HepG2 (cell line): ENCODE measurements around the gene DHRS7. TPM values are rescaled to one million over a fixed set of nuclear protein-coding genes. Genes with fewer than 3 reads are reported as not detected.

ENCODE experiments used
- EED ChIP-seq: sonication (generic); formaldehyde crosslinking; IDR thresholded peaks from 2 replicates; pipeline ENCODE4 v1.5.0; 2020; ENCODE audit warnings: mild to moderate bottlenecking, missing genetic modification reagents
- FOXC1 ChIP-seq: sonication (generic); formaldehyde crosslinking; IDR thresholded peaks from 2 replicates; pipeline ENCODE4 v1.8.0; 2022; ENCODE audit warnings: mild to moderate bottlenecking, missing genetic modification reagents, borderline replicate concordance
- GLI4 ChIP-seq: sonication (generic); formaldehyde crosslinking; IDR thresholded peaks from 2 replicates; pipeline ENCODE4 v1.5.1; 2020; ENCODE audit warnings: missing genetic modification reagents, mild to moderate bottlenecking, moderate library complexity, borderline replicate concordance
- HMG20A ChIP-seq: IDR thresholded peaks from 2 replicates; pipeline ENCODE4 v1.6.1; 2016; ENCODE audit warnings: borderline replicate concordance
- IKZF4 ChIP-seq: sonication (generic); formaldehyde crosslinking; IDR thresholded peaks from 2 replicates; pipeline ENCODE4 v1.5.1; 2020; ENCODE audit warnings: borderline replicate concordance, mild to moderate bottlenecking, low read depth, missing genetic modification reagents; ENCODE audit errors: not compliant biosample characterization
- KAT7 ChIP-seq: IDR thresholded peaks from 2 replicates; pipeline ENCODE4 v1.6.1; 2018; ENCODE audit warnings: borderline replicate concordance, missing compliant biosample characterization
- MED1 ChIP-seq: sonication (generic); formaldehyde crosslinking; IDR thresholded peaks from 2 replicates; pipeline ENCODE4 v1.4.0; 2020; ENCODE audit warnings: missing genetic modification reagents
- MIXL1 ChIP-seq: IDR thresholded peaks from 2 replicates; pipeline ENCODE4 v1.6.1; 2016
- MTF2 ChIP-seq: sonication (generic); formaldehyde crosslinking; IDR thresholded peaks from 2 replicates; pipeline ENCODE4 v1.5.0; 2020; ENCODE audit warnings: missing genetic modification reagents, borderline replicate concordance
- MYNN ChIP-seq: sonication (generic); formaldehyde crosslinking; IDR thresholded peaks from 2 replicates; pipeline ENCODE4 v1.4.0; 2020; ENCODE audit warnings: mild to moderate bottlenecking, low read depth, missing genetic modification reagents
- PHB2 ChIP-seq: fragments of 450-650 bp; IDR thresholded peaks from 2 replicates; pipeline ENCODE4 v1.6.1; 2018; ENCODE audit not compliant: partially characterized antibody
- POLR2AphosphoS5 ChIP-seq: IDR thresholded peaks from 2 replicates; pipeline ENCODE4 v1.6.1; 2012; ENCODE audit warnings: low read depth, low read length
- RNF2 ChIP-seq: fragments of 450-650 bp; conservative IDR thresholded peaks from 2 replicates; pipeline ENCODE4 v1.6.1; 2016; ENCODE audit warnings: low read depth
- SALL2 ChIP-seq: sonication (generic); formaldehyde crosslinking; IDR thresholded peaks from 2 replicates; pipeline ENCODE4 v1.8.1; 2023; ENCODE audit warnings: mild to moderate bottlenecking, missing genetic modification reagents, inconsistent platforms
- SOX13 ChIP-seq, 3 experiments: fragments of 450-650 bp in 1 of 3; sonication (generic) in 1 of 3; formaldehyde crosslinking in 1 of 3; IDR thresholded peaks in 2 of 3; conservative IDR thresholded peaks in 1 of 3; 2 replicates each; pipeline versions ENCODE4 v1.5.0 to v1.6.1; 2016 to 2020; ENCODE audit warnings: antibody characterized with exemption in 1 of 3, mild to moderate bottlenecking in 1 of 3, missing compliant biosample characterization in 1 of 3, missing genetic modification reagents in 1 of 3, moderate library complexity in 1 of 3
- SRY ChIP-seq: sonication (generic); formaldehyde crosslinking; IDR thresholded peaks from 2 replicates; pipeline ENCODE4 v1.8.0; 2022; ENCODE audit warnings: mild to moderate bottlenecking, missing genetic modification reagents
- TAF1 ChIP-seq: sonication (generic); formaldehyde crosslinking; IDR thresholded peaks from 2 replicates; pipeline ENCODE4 v1.4.0; 2020; ENCODE audit warnings: missing genetic modification reagents
- ZBTB8A ChIP-seq: sonication (generic); formaldehyde crosslinking; IDR thresholded peaks from 2 replicates; pipeline ENCODE4 v1.4.0; 2020; ENCODE audit warnings: mild to moderate bottlenecking, low read depth, missing genetic modification reagents, borderline replicate concordance
- ZC3H4 ChIP-seq: sonication (generic); formaldehyde crosslinking; IDR thresholded peaks from 2 replicates; pipeline ENCODE4 v1.4.0; 2020; ENCODE audit warnings: missing genetic modification reagents, borderline replicate concordance
- ZFAT ChIP-seq: sonication (generic); formaldehyde crosslinking; conservative IDR thresholded peaks from 2 replicates; pipeline ENCODE4 v1.8.1; 2023; ENCODE audit warnings: missing genetic modification reagents, inconsistent platforms
- ZNF230 ChIP-seq: sonication (generic); formaldehyde crosslinking; IDR thresholded peaks from 2 replicates; pipeline ENCODE4 v1.4.0; 2020; ENCODE audit warnings: mild to moderate bottlenecking, missing genetic modification reagents
- ZNF33B ChIP-seq: sonication (generic); formaldehyde crosslinking; IDR thresholded peaks from 2 replicates; pipeline ENCODE4 v1.5.1; 2020; ENCODE audit warnings: mild to moderate bottlenecking, missing genetic modification reagents
- ZNF687 ChIP-seq: sonication (generic); formaldehyde crosslinking; IDR thresholded peaks from 2 replicates; pipeline ENCODE4 v1.5.1; 2020; ENCODE audit warnings: mild to moderate bottlenecking, missing genetic modification reagents, moderate library complexity
- polyA plus RNA-seq, 8 experiments: library from polyadenylated mRNA; depleted of rRNA in 3 of 8; stranded (reverse) in 7 of 8; unstranded in 1 of 8; fragments of >200 nt; fragmentation: Illumina TruSeq in 4 of 8; extraction: Trizol in 4 of 8; gene quantifications; 2 replicates each; pipeline versions ENCODE4 v1.2.1 to v1.2.3, GENCODE V29; 2011 to 2016; ENCODE audit warnings: low read depth in 4 of 8, missing spikeins in 1 of 8, mixed read lengths in 1 of 8; ENCODE audit not compliant: insufficient read depth in 1 of 8
- total RNA-seq, 5 experiments: library from RNA; depleted of rRNA; stranded (reverse); fragments of >200 nt; fragmentation: Illumina TruSeq; extraction: Trizol; gene quantifications; 2 replicates each; pipeline ENCODE4 v1.2.3, GENCODE V29; 2016; ENCODE audit warnings: low read depth in 1 of 5
- TF ChIP-seq, protein P1 (sequence below): sonication (generic); formaldehyde crosslinking; IDR thresholded peaks from 2 replicates; pipeline ENCODE4 v1.5.1; 2020; ENCODE audit warnings: missing genetic modification reagents, mild to moderate bottlenecking, borderline replicate concordance

The DHRS7 gene
- total and polyA plus RNA-seq, 2 of the 13 experiments (the other 11 are each of a cell fraction or from before 2014, with no cell fraction given), result 20.8 to 44.4 TPM

DNA sequence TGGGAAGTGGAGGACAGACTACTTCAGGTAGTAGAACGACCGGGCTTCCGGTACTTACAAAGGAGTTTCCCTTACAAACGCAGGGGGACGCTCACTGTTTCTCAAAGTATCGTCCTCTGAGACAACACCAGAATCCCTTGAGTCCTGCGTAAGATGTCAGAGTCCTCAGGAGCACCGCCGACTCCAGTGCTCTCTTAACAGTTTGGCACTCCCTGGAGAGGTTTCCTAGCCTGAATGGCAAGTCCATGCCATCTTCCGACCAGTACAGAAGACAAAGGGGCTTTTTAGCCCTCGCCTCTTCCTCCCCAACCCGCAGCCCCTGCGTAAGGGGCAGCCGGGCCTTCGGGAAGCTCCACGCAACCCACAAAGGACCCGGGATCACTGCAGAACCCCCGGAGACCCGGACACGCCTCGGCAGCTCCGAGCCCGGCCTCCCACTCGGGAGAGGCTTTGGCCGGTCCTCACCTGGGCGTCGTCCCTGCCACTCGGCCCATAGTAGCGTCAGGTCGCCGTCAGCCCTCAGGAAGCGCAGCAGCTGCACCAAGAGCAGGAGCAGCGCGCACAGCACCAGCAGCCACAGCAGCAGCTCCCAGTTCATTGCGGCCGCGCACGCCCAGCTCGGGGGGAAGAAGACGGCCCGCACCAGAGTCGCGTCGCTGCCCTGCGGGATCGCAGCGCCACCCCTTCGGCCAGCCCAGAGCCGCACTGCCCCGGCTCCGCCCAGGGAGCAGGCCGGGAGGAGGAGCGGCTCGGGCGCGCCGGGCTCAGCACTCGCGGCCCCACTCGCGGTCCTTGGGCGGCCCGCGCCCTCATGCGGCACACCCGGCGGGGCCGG, at the start of gene DHRS7 (continued):
- peak; percentile 82; the same call in 1 of the 2 replicates for TF ChIP-seq FOXC1
- peak; percentile 91 for TF ChIP-seq KAT7 (CRISPR knock-in tag)
- TF ChIP-seq SALL2, result peak; percentile 78; the same call in 1 of the 2 replicates
- TF ChIP-seq ZC3H4, result no peak
- TF ChIP-seq MED1 (CRISPR knock-in tag), result peak; percentile 55
- peak; percentile 50; the same call in 1 of the 2 replicates for TF ChIP-seq ZNF230 (CRISPR knock-in tag)
- TF ChIP-seq ZFAT (CRISPR knock-in tag), result no peak
- TF ChIP-seq POLR2AphosphoS5, result peak; percentile 57
- peak; percentile 76 for TF ChIP-seq SRY (CRISPR knock-in tag)
- TF ChIP-seq ZNF687 (CRISPR knock-in tag), result peak; percentile 93
- TF ChIP-seq MIXL1 (CRISPR knock-in tag), result 0 out of 2 replicates have a peak, but pooled peaks have one; percentile 15
- TF ChIP-seq, protein P1, sequence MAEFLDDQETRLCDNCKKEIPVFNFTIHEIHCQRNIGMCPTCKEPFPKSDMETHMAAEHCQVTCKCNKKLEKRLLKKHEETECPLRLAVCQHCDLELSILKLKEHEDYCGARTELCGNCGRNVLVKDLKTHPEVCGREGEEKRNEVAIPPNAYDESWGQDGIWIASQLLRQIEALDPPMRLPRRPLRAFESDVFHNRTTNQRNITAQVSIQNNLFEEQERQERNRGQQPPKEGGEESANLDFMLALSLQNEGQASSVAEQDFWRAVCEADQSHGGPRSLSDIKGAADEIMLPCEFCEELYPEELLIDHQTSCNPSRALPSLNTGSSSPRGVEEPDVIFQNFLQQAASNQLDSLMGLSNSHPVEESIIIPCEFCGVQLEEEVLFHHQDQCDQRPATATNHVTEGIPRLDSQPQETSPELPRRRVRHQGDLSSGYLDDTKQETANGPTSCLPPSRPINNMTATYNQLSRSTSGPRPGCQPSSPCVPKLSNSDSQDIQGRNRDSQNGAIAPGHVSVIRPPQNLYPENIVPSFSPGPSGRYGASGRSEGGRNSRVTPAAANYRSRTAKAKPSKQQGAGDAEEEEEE, result no peak
- no peak for TF ChIP-seq PHB2
- TF ChIP-seq MYNN (CRISPR knock-in tag), result no peak
- peak; percentile 80 for TF ChIP-seq RNF2
- peak; percentile 77; the same call in 1 of the 2 replicates for TF ChIP-seq EED (CRISPR knock-in tag)
- no peak; the same call in 1 of the 2 replicates for TF ChIP-seq HMG20A (CRISPR knock-in tag)
- TF ChIP-seq GLI4 (CRISPR knock-in tag), result peak; percentile 90; the same call in 1 of the 2 replicates
- TF ChIP-seq TAF1, result peak; percentile 91
- no peak for TF ChIP-seq SOX13 (IDR thresholded peaks at IDR 0.05)
- TF ChIP-seq SOX13 (CRISPR knock-in tag; conservative IDR thresholded peaks at IDR 0.05 in 1 of 2, IDR thresholded peaks at IDR 0.05 in 1 of 2), result peak in 1 of 2 experiments; percentile 17; a peak in 1 of 4 replicates
- no peak for TF ChIP-seq ZBTB8A (CRISPR knock-in tag)
- TF ChIP-seq MTF2, result peak; percentile 94; the same call in 1 of the 2 replicates
- TF ChIP-seq ZNF33B (CRISPR knock-in tag), result 0 out of 2 replicates have a peak, but pooled peaks have one; percentile 85
- TF ChIP-seq IKZF4 (CRISPR knock-in tag), result peak; percentile 93
